Progenitor cell of endocrine pancreas (in vitro differentiated cells): ENCODE data around the gene GPC3. TPM values are rescaled to one million over a fixed set of nuclear protein-coding genes. Genes with fewer than 3 reads are reported as not detected.
A peak's percentile ranks its signal among the peaks of the same experiment; 100 is the strongest.

Source experiments
- DNase-seq: peaks from one replicate; pipeline ENCODE4 v3.0.0; 2021; ENCODE audit warnings: low spot score; ENCODE audit not compliant: unreplicated experiment
- H3K27ac Mint-ChIP-seq: 2 replicates; pipeline ENCODE4 v1.8.0; 2021; ENCODE audit warnings: mild to moderate bottlenecking, moderate library complexity, mixed read lengths
- H3K27me3 Mint-ChIP-seq: 2 replicates; pipeline ENCODE4 v1.8.0; 2021; ENCODE audit warnings: mixed read lengths
- H3K36me3 Mint-ChIP-seq: 2 replicates; pipeline ENCODE4 v1.8.0; 2022; ENCODE audit warnings: mixed read lengths; ENCODE audit not compliant: insufficient read depth
- H3K4me1 Mint-ChIP-seq: 2 replicates; pipeline ENCODE4 v1.8.0; 2021; ENCODE audit warnings: low read depth, mixed read lengths
- H3K4me3 Mint-ChIP-seq: 2 replicates; pipeline ENCODE4 v1.8.0; 2021; ENCODE audit warnings: low read depth, mild to moderate bottlenecking, moderate library complexity, mixed read lengths
- H3K9me3 Mint-ChIP-seq: 2 replicates; pipeline ENCODE4 v1.8.0; 2021; ENCODE audit warnings: low read depth, mixed read lengths
- total RNA-seq: library from RNA; stranded (reverse); gene quantifications from 2 replicates; pipeline ENCODE4 v1.2.1, GENCODE V29; 2021
- TF ChIP-seq, protein P1 (sequence below): fragments of 200-600 bp; sonication (generic); IDR thresholded peaks from one replicate; pipeline ENCODE4 v1.5.0; 2021; ENCODE audit warnings: antibody characterized with exemption, mild to moderate bottlenecking; ENCODE audit not compliant: unreplicated experiment

The GPC3 gene
- total RNA-seq, 1 donor from 2014 or later: 197 TPM

DNA sequence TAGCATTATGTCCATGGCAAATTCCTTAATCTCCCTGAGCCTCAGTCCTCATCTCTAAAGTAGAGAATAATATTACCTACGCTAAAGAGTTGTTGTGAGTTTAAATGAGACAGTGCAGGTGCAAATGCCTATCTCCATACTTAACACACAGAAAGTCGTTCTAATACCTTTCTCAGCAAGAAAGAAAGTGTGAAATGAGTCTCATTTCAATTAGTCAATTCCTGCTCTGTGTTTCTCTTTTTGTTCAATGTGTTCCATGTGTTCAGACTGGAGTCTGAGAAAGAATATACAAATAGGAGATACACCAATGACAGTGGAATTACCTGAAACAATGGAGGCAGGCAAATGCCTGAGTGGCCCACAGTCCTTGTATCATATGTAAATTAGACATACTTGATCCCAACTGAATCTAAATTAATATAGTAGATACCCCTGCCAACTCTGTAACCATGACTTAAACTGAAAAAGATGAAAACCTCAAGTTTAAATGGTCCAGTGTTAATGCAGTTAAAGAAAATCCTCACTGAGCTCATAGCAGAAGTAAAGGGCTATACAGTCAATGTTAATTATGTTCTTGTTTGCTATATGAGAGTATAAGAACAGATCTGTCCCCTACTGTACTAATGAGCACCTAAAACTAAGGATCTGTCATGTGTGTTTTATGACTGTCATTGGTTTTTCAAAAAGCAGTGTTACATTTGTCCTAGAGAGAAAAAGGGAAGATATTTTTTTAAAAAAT is 68.2 kb downstream of the GPC3 start:
- no peak for DNase-seq
- Mint-ChIP-seq H3K27me3 (no peaks in the 10 kb centered on the region), H3K36me3 (no peaks in the 10 kb centered on the region), H3K27ac (no peak overlapping the region), H3K9me3 (peaks cover 7% of the 10 kb centered on the region), H3K4me1 (peaks cover 23% of the 10 kb centered on the region), H3K4me3 (no peak overlapping the region)
- TF ChIP-seq, protein P1, sequence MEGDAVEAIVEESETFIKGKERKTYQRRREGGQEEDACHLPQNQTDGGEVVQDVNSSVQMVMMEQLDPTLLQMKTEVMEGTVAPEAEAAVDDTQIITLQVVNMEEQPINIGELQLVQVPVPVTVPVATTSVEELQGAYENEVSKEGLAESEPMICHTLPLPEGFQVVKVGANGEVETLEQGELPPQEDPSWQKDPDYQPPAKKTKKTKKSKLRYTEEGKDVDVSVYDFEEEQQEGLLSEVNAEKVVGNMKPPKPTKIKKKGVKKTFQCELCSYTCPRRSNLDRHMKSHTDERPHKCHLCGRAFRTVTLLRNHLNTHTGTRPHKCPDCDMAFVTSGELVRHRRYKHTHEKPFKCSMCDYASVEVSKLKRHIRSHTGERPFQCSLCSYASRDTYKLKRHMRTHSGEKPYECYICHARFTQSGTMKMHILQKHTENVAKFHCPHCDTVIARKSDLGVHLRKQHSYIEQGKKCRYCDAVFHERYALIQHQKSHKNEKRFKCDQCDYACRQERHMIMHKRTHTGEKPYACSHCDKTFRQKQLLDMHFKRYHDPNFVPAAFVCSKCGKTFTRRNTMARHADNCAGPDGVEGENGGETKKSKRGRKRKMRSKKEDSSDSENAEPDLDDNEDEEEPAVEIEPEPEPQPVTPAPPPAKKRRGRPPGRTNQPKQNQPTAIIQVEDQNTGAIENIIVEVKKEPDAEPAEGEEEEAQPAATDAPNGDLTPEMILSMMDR: no peak

DNA sequence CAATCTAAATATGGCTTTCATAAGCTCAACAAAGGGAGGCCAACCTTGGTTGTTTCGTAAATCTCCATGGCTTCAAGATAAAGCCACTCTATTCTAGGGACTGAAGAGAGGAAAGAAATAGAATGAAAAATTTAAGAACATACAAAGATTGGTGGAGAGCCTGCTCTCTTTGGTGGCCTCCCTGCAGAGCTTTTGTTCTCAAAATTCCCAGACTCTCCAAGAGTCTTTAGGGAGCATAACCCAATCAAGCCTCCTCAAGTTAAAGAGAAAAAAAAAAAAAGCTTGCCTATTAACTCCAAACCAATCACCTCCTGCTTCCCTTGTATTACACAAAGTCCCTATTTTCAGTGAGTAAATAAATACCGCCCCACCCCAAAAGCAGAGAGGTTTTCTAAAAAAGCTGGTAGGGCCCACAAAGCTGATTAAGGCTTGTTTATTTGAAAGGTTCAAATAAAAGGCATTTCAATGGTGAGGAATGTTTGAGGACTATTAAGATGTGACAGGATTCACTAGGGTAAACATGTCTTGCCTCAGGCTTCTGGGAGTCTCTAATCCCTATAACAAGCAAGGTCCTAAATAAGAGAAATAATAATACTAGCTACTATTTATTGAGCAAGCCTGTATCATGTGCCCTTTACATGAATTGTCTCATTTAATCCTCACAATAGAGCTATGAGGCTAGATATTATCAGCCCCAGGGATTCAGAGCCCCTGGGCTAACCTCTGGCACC is 71.6 kb downstream of the GPC3 start:
- Mint-ChIP-seq H3K4me1 (peaks cover 17% of the 10 kb centered on the region), H3K9me3 (peaks cover 7% of the 10 kb centered on the region), H3K36me3 (no peaks in the 10 kb centered on the region)

DNA sequence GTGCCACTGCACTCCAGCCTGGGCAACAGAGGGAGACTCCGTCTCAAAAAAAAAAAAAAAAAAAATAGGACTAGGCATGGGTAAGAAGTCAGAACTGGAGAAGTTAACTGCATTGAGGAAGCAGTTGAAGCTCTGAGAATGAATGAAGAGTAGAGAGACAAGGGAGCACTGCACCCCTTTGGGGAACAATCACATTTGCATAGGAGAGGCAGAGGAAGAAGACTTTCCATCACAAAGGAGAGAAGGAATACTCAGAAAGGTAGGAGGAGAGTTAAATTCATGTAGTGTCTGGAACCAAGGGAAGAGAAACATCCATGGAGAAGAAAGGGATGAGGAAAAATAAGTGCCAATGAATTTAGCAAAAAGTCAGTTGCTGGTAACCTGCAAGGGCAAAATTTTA is 72.4 kb downstream of the GPC3 start:
- Mint-ChIP-seq H3K27me3 (no peaks in the 10 kb centered on the region), H3K27ac (no peak overlapping the region), H3K9me3 (peaks cover 7% of the 10 kb centered on the region), H3K4me3 (no peak overlapping the region), H3K4me1 (peaks cover 25% of the 10 kb centered on the region), H3K36me3 (no peaks in the 10 kb centered on the region)
- DNase-seq: no peak
- TF ChIP-seq, protein P1: no peak

More for the DNA sequence above, 71.6 kb downstream of the GPC3 start:
- no peak for DNase-seq
- peak overlapping the region; percentile 43 for H3K27ac Mint-ChIP-seq
- H3K27me3 Mint-ChIP-seq: no peaks in the 10 kb centered on the region
- no peak overlapping the region for H3K4me3 Mint-ChIP-seq
- TF ChIP-seq, protein P1: no peak

DNA sequence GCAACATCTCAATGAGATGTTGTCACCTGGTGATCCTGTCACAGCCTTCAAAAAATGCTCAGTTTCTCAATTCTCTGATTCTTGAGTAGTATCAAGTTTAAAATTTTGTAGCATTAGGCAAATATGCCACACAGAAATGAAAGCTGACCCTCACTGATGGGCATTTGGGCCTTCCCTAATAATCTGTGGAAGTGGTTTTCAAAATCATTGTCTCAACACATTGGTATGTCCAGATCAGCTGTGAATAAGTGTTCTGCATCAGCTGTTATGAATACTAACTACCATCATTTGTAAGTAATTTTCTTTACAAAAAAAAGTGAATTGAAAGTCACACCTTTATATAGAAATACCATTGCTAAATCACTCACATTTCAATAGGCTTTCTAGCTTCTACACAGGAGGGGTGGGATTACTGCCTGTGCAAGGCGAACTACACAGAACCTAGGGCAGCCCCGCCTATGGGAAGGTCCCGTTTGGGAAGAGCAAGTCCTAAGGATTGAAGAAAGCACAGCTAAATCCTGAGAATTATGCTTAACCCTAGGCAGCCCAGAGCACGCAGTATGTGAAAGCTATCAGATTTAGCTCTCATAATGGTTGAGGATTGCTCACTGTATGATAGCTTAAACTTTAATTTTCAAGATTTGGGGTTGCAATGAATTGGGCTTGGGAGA is 73.4 kb downstream of the GPC3 start:
- Mint-ChIP-seq H3K4me1 (peaks cover 27% of the 10 kb centered on the region), H3K9me3 (peaks cover 2% of the 10 kb centered on the region), H3K4me3 (no peak overlapping the region), H3K27ac (peak overlapping the region; percentile 22), H3K36me3 (no peaks in the 10 kb centered on the region), H3K27me3 (no peaks in the 10 kb centered on the region)
- no peak for DNase-seq
- TF ChIP-seq, protein P1: no peak

DNA sequence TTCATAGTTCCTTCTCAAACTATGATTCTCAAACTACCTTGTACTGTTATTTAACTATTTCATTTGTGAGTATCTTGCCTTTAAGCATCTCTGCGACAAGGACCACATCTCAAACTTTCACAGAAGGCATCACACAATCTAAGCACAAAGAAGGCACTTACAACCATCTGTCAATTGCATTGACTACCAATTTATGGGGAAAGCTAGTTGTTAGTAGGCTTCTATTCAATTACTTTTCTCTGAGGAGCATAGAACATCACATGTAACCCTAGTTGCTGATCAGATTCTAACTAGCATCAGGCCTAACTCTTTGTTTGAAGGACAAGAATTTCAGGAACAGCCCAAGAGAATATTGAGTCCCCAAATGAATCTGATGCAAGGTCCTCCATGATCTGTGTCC is 74.9 kb downstream of the GPC3 start:
- H3K27ac Mint-ChIP-seq: no peak overlapping the region
- H3K4me3 Mint-ChIP-seq: no peak overlapping the region
- H3K27me3 Mint-ChIP-seq: no peaks in the 10 kb centered on the region
- peaks cover 27% of the 10 kb centered on the region for H3K4me1 Mint-ChIP-seq
- no peaks in the 10 kb centered on the region for H3K9me3 Mint-ChIP-seq
- no peaks in the 10 kb centered on the region for H3K36me3 Mint-ChIP-seq
- TF ChIP-seq, protein P1: no peak
- DNase-seq: no peak
